IMR-90 (cell line): Measurements from ENCODE around the gene GPR160. TPM values are rescaled to one million over a fixed set of nuclear protein-coding genes. Genes with fewer than 3 reads are reported as not detected.

Source experiments
- ATAC-seq: fragments of 200-7000 bp; cut with Tn5 transposase; 2 replicates; pipeline ENCODE4 v1.9.1; 2020; ENCODE audit warnings: low read depth, mild to moderate bottlenecking, moderate library complexity
- BruUV-seq: library from RNA; stranded (reverse); fragments of 400-500 nt; replicated peaks from 2 replicates; lab custom pipeline; 2021; lab: Mats Ljungman, UMichigan
- CTCF ChIA-PET: fragments of 300-600 bp; formaldehyde crosslinking; extraction: SDS; loops from one replicate; lab custom pipeline; 2021; ENCODE audit warnings: antibody characterized with exemption; lab: Yijun Ruan, JAX
- POLR2A ChIA-PET: fragments of 300-600 bp; sonication (Branson Sonifier 250); formaldehyde crosslinking; loops from one replicate; lab custom pipeline; 2022; ENCODE audit warnings: antibody characterized with exemption; ENCODE audit not compliant: unreplicated experiment; lab: Charles Lee
- DNase-seq: peaks from one replicate; pipeline ENCODE4 v3.0.0; 2013
- H2AFZ ChIP-seq: replicated peaks from 2 replicates; pipeline ENCODE3; 2013; ENCODE audit warnings: low read length, mild to moderate bottlenecking; ENCODE audit not compliant: poor library complexity
- H2AK5ac ChIP-seq: 2 replicates; pipeline ENCODE4 v1.6.1; 2013; ENCODE audit warnings: low read depth, low read length, inconsistent platforms
- H2AK9ac ChIP-seq: replicated peaks from 2 replicates; pipeline ENCODE3; 2013; ENCODE audit warnings: mild to moderate bottlenecking, low read depth, low read length, moderate library complexity; ENCODE audit not compliant: poor library complexity
- H2BK120ac ChIP-seq: 2 replicates; pipeline ENCODE4 v1.6.1; 2013; ENCODE audit warnings: low read depth, low read length, inconsistent platforms
- H2BK15ac ChIP-seq: 3 replicates; pipeline ENCODE4 v1.6.1; 2013; ENCODE audit warnings: low read depth, low read length, inconsistent platforms
- H2BK20ac ChIP-seq: 2 replicates; pipeline ENCODE4 v1.6.1; 2013; ENCODE audit warnings: low read depth, mild to moderate bottlenecking, inconsistent platforms, low read length, moderate library complexity
- H2BK5ac ChIP-seq: 2 replicates; pipeline ENCODE4 v1.6.1; 2013; ENCODE audit warnings: mild to moderate bottlenecking, low read depth, low read length, inconsistent platforms; ENCODE audit not compliant: poor library complexity, severe bottlenecking
- H3K14ac ChIP-seq: replicated peaks from 2 replicates; pipeline ENCODE4 v1.6.1; 2013; ENCODE audit warnings: low read depth, low read length, inconsistent platforms
- H3K18ac ChIP-seq: 2 replicates; pipeline ENCODE4 v1.6.1; 2013; ENCODE audit warnings: low read depth, low read length, control low read depth
- H3K23ac ChIP-seq: 2 replicates; pipeline ENCODE4 v1.6.1; 2013; ENCODE audit warnings: low read depth, low read length, inconsistent platforms
- H3K27ac ChIP-seq: 2 replicates; pipeline ENCODE4 v1.5.1; 2013; ENCODE audit warnings: mild to moderate bottlenecking, control low read depth, low read length; ENCODE audit not compliant: insufficient read depth
- H3K27me3 ChIP-seq: 2 replicates; pipeline ENCODE4 v1.6.1; 2013; ENCODE audit warnings: low read length; ENCODE audit not compliant: control insufficient read depth, insufficient read depth
- H3K36me3 ChIP-seq: 2 replicates; pipeline ENCODE4 v1.6.1; 2013; ENCODE audit warnings: low read length, mixed read lengths; ENCODE audit not compliant: control insufficient read depth, insufficient read depth
- H3K4ac ChIP-seq: 2 replicates; pipeline ENCODE4 v1.6.1; 2013; ENCODE audit warnings: low read depth, low read length, inconsistent platforms
- H3K4me1 ChIP-seq: 2 replicates; pipeline ENCODE4 v1.6.1; 2013; ENCODE audit warnings: low read length, mixed read lengths; ENCODE audit not compliant: control insufficient read depth, insufficient read depth
- H3K4me2 ChIP-seq: 2 replicates; pipeline ENCODE4 v1.6.1; 2013; ENCODE audit warnings: low read depth, mild to moderate bottlenecking, control low read depth, low read length, moderate library complexity
- H3K4me3 ChIP-seq: 2 replicates; pipeline ENCODE4 v1.5.1; 2013; ENCODE audit warnings: low read depth, mild to moderate bottlenecking, control low read depth, low read length, moderate library complexity; ENCODE audit not compliant: insufficient read depth
- H3K56ac ChIP-seq: 2 replicates; pipeline ENCODE4 v1.6.1; 2013; ENCODE audit warnings: low read length, inconsistent platforms; ENCODE audit not compliant: insufficient read depth; ENCODE audit errors: extremely low read depth
- H3K79me1 ChIP-seq, 2 experiments: 2 replicates each; pipeline ENCODE4 v1.6.1; 2013; ENCODE audit warnings: low read length in 2 of 2, inconsistent platforms in 1 of 2, low read depth in 1 of 2
- H3K9ac ChIP-seq: 2 replicates; pipeline ENCODE4 v1.6.1; 2013; ENCODE audit warnings: low read depth, low read length, control low read depth
- H3K9me1 ChIP-seq: 2 replicates; pipeline ENCODE4 v1.6.1; 2013; ENCODE audit warnings: low read length, inconsistent platforms; ENCODE audit not compliant: insufficient read depth
- H3K9me3 ChIP-seq: 2 replicates; pipeline ENCODE4 v1.6.1; 2013; ENCODE audit warnings: low read length; ENCODE audit not compliant: control insufficient read depth, insufficient read depth
- H4K20me1 ChIP-seq: 2 replicates; pipeline ENCODE4 v1.6.1; 2013; ENCODE audit warnings: low read length, inconsistent platforms; ENCODE audit not compliant: insufficient read depth
- H4K5ac ChIP-seq: 2 replicates; pipeline ENCODE4 v1.6.1; 2013; ENCODE audit warnings: mild to moderate bottlenecking, low read depth, low read length, control low read depth
- H4K8ac ChIP-seq, 2 experiments: 2 replicates each; pipeline ENCODE4 v1.6.1; 2013; ENCODE audit warnings: low read depth in 2 of 2, low read length in 2 of 2, control low read depth in 1 of 2, inconsistent platforms in 1 of 2
- H4K91ac ChIP-seq: 2 replicates; pipeline ENCODE4 v1.6.1; 2013; ENCODE audit warnings: low read depth, low read length, inconsistent platforms; ENCODE audit not compliant: insufficient read depth
- BHLHE40 ChIP-seq: fragments of 150-350 bp; IDR thresholded peaks from 2 replicates; pipeline ENCODE4 v1.6.1; 2016; ENCODE audit warnings: mild to moderate bottlenecking, low read depth, low read length
- CEBPB ChIP-seq: IDR thresholded peaks from 2 replicates; pipeline ENCODE4 v1.6.1; 2012; ENCODE audit warnings: low read depth, low read length, improper control_type of control experiment
- CHD1 ChIP-seq: IDR thresholded peaks from 2 replicates; pipeline ENCODE4 v1.6.1; 2012; ENCODE audit warnings: low read depth, low read length, improper control_type of control experiment
- ELK1 ChIP-seq: fragments of 150-350 bp; IDR thresholded peaks from 2 replicates; pipeline ENCODE4 v1.6.1; 2016; ENCODE audit warnings: low read depth, mild to moderate bottlenecking, low read length, moderate library complexity, borderline replicate concordance
- FOS ChIP-seq: fragments of 150-350 bp; IDR thresholded peaks from 2 replicates; pipeline ENCODE4 v1.6.1; 2016; ENCODE audit warnings: low read depth, low read length
- MAFK ChIP-seq: IDR thresholded peaks from 2 replicates; pipeline ENCODE4 v1.6.1; 2012; ENCODE audit warnings: low read depth, low read length, improper control_type of control experiment
- MAZ ChIP-seq: IDR thresholded peaks from 2 replicates; pipeline ENCODE4 v1.6.1; 2012; ENCODE audit warnings: low read depth, mild to moderate bottlenecking, low read length, improper control_type of control experiment, moderate library complexity, borderline replicate concordance
- MXI1 ChIP-seq: IDR thresholded peaks from 2 replicates; pipeline ENCODE4 v1.6.1; 2012; ENCODE audit warnings: low read depth, mild to moderate bottlenecking, low read length, moderate library complexity, borderline replicate concordance
- NFE2L2 ChIP-seq: fragments of 150-350 bp; IDR thresholded peaks from 2 replicates; pipeline ENCODE4 v1.6.1; 2016; ENCODE audit warnings: low read depth, mild to moderate bottlenecking, low read length
- POLR2A ChIP-seq: IDR thresholded peaks from 2 replicates; pipeline ENCODE4 v1.6.1; 2012; ENCODE audit warnings: mild to moderate bottlenecking, low read depth, low read length
- RAD21 ChIP-seq: IDR thresholded peaks from 2 replicates; pipeline ENCODE4 v1.6.1; 2012; ENCODE audit warnings: low read length, improper control_type of control experiment
- RCOR1 ChIP-seq: IDR thresholded peaks from 2 replicates; pipeline ENCODE4 v1.6.1; 2012; ENCODE audit warnings: mild to moderate bottlenecking, low read length, improper control_type of control experiment; ENCODE audit not compliant: insufficient replicate concordance
- RFX5 ChIP-seq: IDR thresholded peaks from 2 replicates; pipeline ENCODE4 v1.8.0; 2012; ENCODE audit warnings: low read depth, mild to moderate bottlenecking, low read length, moderate library complexity
- SMC3 ChIP-seq: fragments of 150-350 bp; IDR thresholded peaks from 2 replicates; pipeline ENCODE4 v1.6.1; 2016; ENCODE audit warnings: low read depth, mild to moderate bottlenecking, antibody characterized with exemption, low read length, moderate library complexity
- USF2 ChIP-seq: fragments of 150-350 bp; IDR thresholded peaks from 2 replicates; pipeline ENCODE4 v1.6.1; 2017; ENCODE audit warnings: mild to moderate bottlenecking, antibody characterized with exemption, low read length, low read depth
- WGBS, 2 experiments: methylation state at CpG; one replicate each; pipeline versions ENCODE4 v1.1.5 to v1.1.7; 2013; ENCODE audit warnings: missing lambda C conversion rate in 2 of 2; ENCODE audit not compliant: insufficient read length in 1 of 2; ENCODE audit errors: extremely low coverage in 2 of 2; 5-methylcytosine and 5-hydroxymethylcytosine counted together
- dilution Hi-C: fragments of 300-500 bp; cut with HindIII; formaldehyde crosslinking; loops from one replicate; pipeline ENCODE4 v1.14.3; 2018; ENCODE audit warnings: low sequenced_read_pairs; ENCODE audit not compliant: unreplicated experiment
- in situ Hi-C: fragments of 300-500 bp; cut with MboI; formaldehyde crosslinking; loops from 3 replicates; pipeline ENCODE4 v1.14.3; 2019; ENCODE audit warnings: low sequenced_read_pairs, inconsistent platforms, mixed read lengths
- intact Hi-C: fragments of 100-400 bp; cut with micrococcal nuclease; formaldehyde crosslinking; loops from 2 replicates; pipeline ENCODE4 v1.10.0; 2022
- polyA plus RNA-seq, 3 experiments: library from polyadenylated mRNA; depleted of rRNA; stranded (reverse); fragments of >200 nt; gene quantifications; 2 replicates each; pipeline ENCODE4 v1.2.3, GENCODE V29; 2012; ENCODE audit warnings: low replicate concordance in 1 of 3
- total RNA-seq: library from RNA; depleted of rRNA; stranded (reverse); fragments of >200 nt; gene quantifications from 2 replicates; pipeline ENCODE4 v1.2.3, GENCODE V29; 2012
- TF ChIP-seq, protein P1 (sequence below): conservative IDR thresholded peaks from 2 replicates; pipeline ENCODE4 v1.5.1; 2012; ENCODE audit warnings: mild to moderate bottlenecking, low read depth, low read length, improper control_type of control experiment

Gene GPR160
- total and polyA plus RNA-seq, 2 of the 4 experiments (the other 2 are of a cell fraction), result 0.09 to 0.18 TPM

- Histone ChIP-seq H3K9ac (no peak overlapping the region), H4K91ac (no peak overlapping the region), H2AK5ac (no peak overlapping the region), H3K27ac (no peak overlapping the region), H4K8ac (no peak overlapping the region), H3K9me3 (no peaks in the 10 kb centered on the region), H2BK15ac (no peak overlapping the region), H3K14ac (no peak overlapping the region), H3K56ac (no peak overlapping the region), H3K9me1 (no peaks in the 10 kb centered on the region), H2AFZ (no peak overlapping the region), H3K79me1 (no peaks in the 10 kb centered on the region), H2BK20ac (no peak overlapping the region), H3K4me2 (no peak overlapping the region), H3K23ac (no peak overlapping the region), H2BK5ac (no peak overlapping the region), H2BK120ac (no peak overlapping the region), H3K4me3 (no peak overlapping the region), H3K36me3 (no peaks in the 10 kb centered on the region), H3K27me3 (no peaks in the 10 kb centered on the region), H3K4ac (no peak overlapping the region), H3K4me1 (no peaks in the 10 kb centered on the region), H4K5ac (no peak overlapping the region), H2AK9ac (no peak overlapping the region), H3K18ac (no peak overlapping the region), H4K20me1 (no peaks in the 10 kb centered on the region)
- dilution Hi-C loops (no loop called here), intact Hi-C loops (no loop called here), in situ Hi-C loops (loop anchor here (10.0 kb wide), 1 partner anchor 193 kb away; the partner anchor contains the start of gene LRRC31)
- DNase-seq (no peak), ATAC-seq (no peak)
- ChIA-PET CTCF (interaction anchor here (0.6 to 0.8 kb wide), 2 partner anchors 10 to 30 kb away, joined by 3 read pairs; no protein-coding TSS in a partner anchor), POLR2A (no interaction called here)
- WGBS, 2 experiments, result 83% methylated on average over 2 of the region's 6 CpGs; no CpG with 5 or more reads in 1 of the 2 experiments
- BruUV-seq, result no TSS peak
- TF ChIP-seq USF2, result no peak
- TF ChIP-seq BHLHE40, result no peak
- no peak for TF ChIP-seq MAFK
- no peak for TF ChIP-seq MAZ
- TF ChIP-seq RCOR1, result no peak
- no peak for TF ChIP-seq CHD1
- TF ChIP-seq FOS, result no peak
- TF ChIP-seq CEBPB, result no peak
- no peak for TF ChIP-seq POLR2A
- no peak for TF ChIP-seq SMC3
- TF ChIP-seq NFE2L2, result no peak
- no peak for TF ChIP-seq ELK1
- no peak for TF ChIP-seq RFX5
- TF ChIP-seq RAD21, result no peak
- TF ChIP-seq, protein P1, sequence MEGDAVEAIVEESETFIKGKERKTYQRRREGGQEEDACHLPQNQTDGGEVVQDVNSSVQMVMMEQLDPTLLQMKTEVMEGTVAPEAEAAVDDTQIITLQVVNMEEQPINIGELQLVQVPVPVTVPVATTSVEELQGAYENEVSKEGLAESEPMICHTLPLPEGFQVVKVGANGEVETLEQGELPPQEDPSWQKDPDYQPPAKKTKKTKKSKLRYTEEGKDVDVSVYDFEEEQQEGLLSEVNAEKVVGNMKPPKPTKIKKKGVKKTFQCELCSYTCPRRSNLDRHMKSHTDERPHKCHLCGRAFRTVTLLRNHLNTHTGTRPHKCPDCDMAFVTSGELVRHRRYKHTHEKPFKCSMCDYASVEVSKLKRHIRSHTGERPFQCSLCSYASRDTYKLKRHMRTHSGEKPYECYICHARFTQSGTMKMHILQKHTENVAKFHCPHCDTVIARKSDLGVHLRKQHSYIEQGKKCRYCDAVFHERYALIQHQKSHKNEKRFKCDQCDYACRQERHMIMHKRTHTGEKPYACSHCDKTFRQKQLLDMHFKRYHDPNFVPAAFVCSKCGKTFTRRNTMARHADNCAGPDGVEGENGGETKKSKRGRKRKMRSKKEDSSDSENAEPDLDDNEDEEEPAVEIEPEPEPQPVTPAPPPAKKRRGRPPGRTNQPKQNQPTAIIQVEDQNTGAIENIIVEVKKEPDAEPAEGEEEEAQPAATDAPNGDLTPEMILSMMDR, result no peak
- TF ChIP-seq MXI1, result no peak
These were observed 20.3 kb downstream of the GPR160 start for GRCh38 chr3:170058127-170058526.
